HEK293 (cell line): ENCODE measurements around the gene CTSO.

Source experiments
- CTCF ChIA-PET: fragments of 350-600 bp; formaldehyde crosslinking; extraction: SDS; loops from one replicate; lab custom pipeline; 2021; ENCODE audit warnings: antibody characterized with exemption; lab: Yijun Ruan, JAX
- POLR2A ChIA-PET: fragments of 300-600 bp; formaldehyde crosslinking; extraction: SDS; loops from one replicate; lab custom pipeline; 2020; ENCODE audit warnings: antibody characterized with exemption, inconsistent platforms; lab: Yijun Ruan, JAX
- H3K27ac ChIP-seq: fragments of 200-500 bp; sonication (Bioruptor generic); 2 replicates; pipeline ENCODE4 v1.5.1; 2014; ENCODE audit warnings: low read depth, low read length, control low read depth, inconsistent platforms; ENCODE audit errors: extremely low read depth
- H3K36me3 ChIP-seq, 2 experiments: fragments of 200-500 bp in 1 of 2; sonication (Bioruptor generic) in 1 of 2; 1 replicate in 1 of 2; 2 replicates in 1 of 2; pipeline ENCODE4 v1.5.1; 2014 to 2017; ENCODE audit warnings: inconsistent platforms in 2 of 2, low read length in 2 of 2; ENCODE audit not compliant: control insufficient read depth in 2 of 2, insufficient read depth in 1 of 2
- H3K4me1 ChIP-seq: fragments of 200-500 bp; sonication (Bioruptor generic); 2 replicates; pipeline ENCODE4 v1.5.1; 2014; ENCODE audit warnings: mild to moderate bottlenecking, low read length, inconsistent platforms; ENCODE audit not compliant: control insufficient read depth, insufficient read depth
- H3K4me3 ChIP-seq: 2 replicates; pipeline ENCODE4 v1.5.1; 2011; ENCODE audit warnings: low read depth, mild to moderate bottlenecking, control low read depth, low read length, moderate library complexity
- H3K9me3 ChIP-seq: fragments of 200-500 bp; sonication (Bioruptor generic); 2 replicates; pipeline ENCODE4 v1.5.1; 2014; ENCODE audit warnings: low read depth, low read length, inconsistent platforms; ENCODE audit not compliant: control insufficient read depth, insufficient read depth
- KLF8 ChIP-seq: fragments of 450-650 bp; formaldehyde crosslinking; IDR thresholded peaks from 2 replicates; pipeline ENCODE4 v1.5.1; 2016; ENCODE audit warnings: missing biosample characterization, missing genetic modification characterization
- MEIS1 ChIP-seq: sonication (generic); formaldehyde crosslinking; IDR thresholded peaks from 2 replicates; pipeline ENCODE4 v1.8.1; 2022; ENCODE audit warnings: missing genetic modification reagents, mild to moderate bottlenecking, borderline replicate concordance
- YY2 ChIP-seq: fragments of 450-650 bp; formaldehyde crosslinking; IDR thresholded peaks from 2 replicates; pipeline ENCODE4 v1.5.1; 2016; ENCODE audit warnings: missing biosample characterization, missing genetic modification characterization
- ZBTB8A ChIP-seq: fragments of 450-650 bp; formaldehyde crosslinking; IDR thresholded peaks from 2 replicates; pipeline ENCODE4 v1.5.1; 2016; ENCODE audit warnings: missing biosample characterization, missing genetic modification characterization
- ZNF146 ChIP-seq: fragments of 450-650 bp; formaldehyde crosslinking; IDR thresholded peaks from 2 replicates; pipeline ENCODE4 v1.5.1; 2016; ENCODE audit warnings: missing biosample characterization, missing genetic modification characterization
- ZNF19 ChIP-seq: fragments of 450-650 bp; formaldehyde crosslinking; IDR thresholded peaks from 2 replicates; pipeline ENCODE4; 2016; ENCODE audit warnings: missing biosample characterization, missing genetic modification characterization, low read depth
- ZNF239 ChIP-seq: fragments of 450-650 bp; formaldehyde crosslinking; IDR thresholded peaks from 2 replicates; pipeline ENCODE4 v1.5.1; 2016; ENCODE audit warnings: missing biosample characterization, missing genetic modification characterization
- ZNF266 ChIP-seq: fragments of 450-650 bp; formaldehyde crosslinking; IDR thresholded peaks from 2 replicates; pipeline ENCODE4 v1.5.1; 2016; ENCODE audit warnings: missing biosample characterization, missing genetic modification characterization, low read depth
- ZNF274 ChIP-seq, 2 experiments: fragments of 200-500 bp in 1 of 2; fragments of 450-650 bp in 1 of 2; sonication (Bioruptor generic) in 1 of 2; formaldehyde crosslinking in 1 of 2; IDR thresholded peaks; 2 replicates each; pipeline versions ENCODE4 v1.5.1 to v1.6.1; 2014 to 2016; ENCODE audit warnings: borderline replicate concordance in 1 of 2, inconsistent platforms in 1 of 2, low read length in 1 of 2, missing biosample characterization in 1 of 2, missing genetic modification characterization in 1 of 2
- ZNF501 ChIP-seq: fragments of 450-650 bp; formaldehyde crosslinking; IDR thresholded peaks from 2 replicates; pipeline ENCODE4 v1.5.1; 2016; ENCODE audit warnings: missing biosample characterization, missing genetic modification characterization
- ZNF514 ChIP-seq: fragments of 450-650 bp; formaldehyde crosslinking; IDR thresholded peaks from 2 replicates; pipeline ENCODE4 v1.5.1; 2016; ENCODE audit warnings: missing biosample characterization, missing genetic modification characterization
- ZNF610 ChIP-seq: fragments of 450-650 bp; formaldehyde crosslinking; IDR thresholded peaks from 2 replicates; pipeline ENCODE4 v1.5.1; 2016; ENCODE audit warnings: missing biosample characterization, missing genetic modification characterization, borderline replicate concordance
- ZNF670 ChIP-seq: fragments of 450-650 bp; formaldehyde crosslinking; IDR thresholded peaks from 2 replicates; pipeline ENCODE4 v1.5.1; 2016; ENCODE audit warnings: missing biosample characterization, missing genetic modification characterization, low read depth
- ZNF76 ChIP-seq: fragments of 450-650 bp; formaldehyde crosslinking; IDR thresholded peaks from 2 replicates; pipeline ENCODE4; 2016; ENCODE audit warnings: low read depth, missing biosample characterization, missing genetic modification characterization, borderline replicate concordance
- ZNF843 ChIP-seq: fragments of 450-650 bp; formaldehyde crosslinking; IDR thresholded peaks from 2 replicates; pipeline ENCODE4 v1.5.1; 2016; ENCODE audit warnings: missing biosample characterization, missing genetic modification characterization
- TF ChIP-seq, protein P1 (sequence below): fragments of 450-650 bp; formaldehyde crosslinking; IDR thresholded peaks from 2 replicates; pipeline ENCODE4 v1.5.1; 2016; ENCODE audit warnings: missing biosample characterization, missing genetic modification characterization
- TF ChIP-seq, protein P2 (sequence below): fragments of 450-650 bp; formaldehyde crosslinking; IDR thresholded peaks from 2 replicates; pipeline ENCODE4 v1.5.1; 2017; ENCODE audit warnings: missing biosample characterization, missing genetic modification characterization
- TF ChIP-seq, protein P3 (sequence below): fragments of 450-650 bp; formaldehyde crosslinking; optimal IDR thresholded peaks from 2 replicates; pipeline ENCODE3; 2016; ENCODE audit warnings: missing biosample characterization, mild to moderate bottlenecking, missing genetic modification characterization
- TF ChIP-seq, protein P4 (sequence below): fragments of 450-650 bp; formaldehyde crosslinking; IDR thresholded peaks from 2 replicates; pipeline ENCODE4 v1.5.1; 2016; ENCODE audit warnings: missing biosample characterization, missing genetic modification characterization
- TF ChIP-seq, protein P5 (sequence below): fragments of 450-650 bp; formaldehyde crosslinking; IDR thresholded peaks from 2 replicates; pipeline ENCODE4 v1.5.1; 2016; ENCODE audit warnings: missing biosample characterization, missing genetic modification characterization
- TF ChIP-seq, protein P6 (sequence below): fragments of 450-650 bp; formaldehyde crosslinking; IDR thresholded peaks from 2 replicates; pipeline ENCODE4 v1.5.1; 2016; ENCODE audit warnings: missing biosample characterization, missing genetic modification characterization
- TF ChIP-seq, protein P7 (sequence below): fragments of 450-650 bp; formaldehyde crosslinking; IDR thresholded peaks from 2 replicates; pipeline ENCODE4 v1.5.1; 2016; ENCODE audit warnings: missing biosample characterization, missing genetic modification characterization

Gene CTSO

DNA sequence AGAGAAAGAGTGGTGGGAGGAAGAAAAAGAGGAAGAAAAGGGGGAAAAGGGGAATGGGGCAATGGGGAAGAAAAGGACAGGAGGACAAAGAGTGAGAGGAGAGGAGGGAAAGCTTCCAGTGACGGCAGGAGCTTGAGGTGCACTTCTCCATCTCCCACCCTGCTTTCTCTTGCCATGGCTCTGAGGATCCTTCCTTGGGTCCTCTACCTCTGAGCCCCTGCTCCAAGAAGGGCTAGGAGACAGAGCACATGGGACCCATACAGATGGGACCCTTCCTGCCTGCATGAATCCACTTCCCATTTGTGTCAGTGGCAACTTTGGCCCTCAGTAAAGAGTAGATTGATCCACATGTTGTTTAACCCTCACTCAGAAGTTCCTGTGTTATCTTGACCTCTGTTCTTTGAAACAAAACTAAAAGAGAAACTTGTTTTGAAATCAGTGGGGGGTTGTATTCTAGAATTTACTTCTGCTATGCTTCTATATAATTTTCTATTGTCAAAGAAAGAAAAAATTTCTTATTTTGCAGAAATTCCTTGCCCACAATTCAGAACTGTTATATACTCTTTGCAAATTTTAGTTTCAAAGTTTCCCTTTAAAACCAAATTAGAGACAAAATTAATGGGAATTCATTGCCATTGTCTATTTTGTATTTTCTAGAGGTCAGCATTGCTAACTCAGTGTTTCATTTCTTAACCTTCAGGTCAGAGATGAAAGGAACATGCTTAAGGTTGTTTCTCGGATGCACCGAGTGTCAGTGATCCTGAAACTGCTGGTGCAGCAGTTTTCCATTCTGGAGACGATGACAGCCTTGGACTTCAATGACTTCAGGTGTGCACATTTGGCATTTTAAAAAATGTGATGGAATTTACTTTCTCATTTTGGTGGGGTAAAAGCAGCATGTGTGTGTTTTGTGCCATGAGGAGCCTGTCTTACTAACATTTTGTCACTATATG lies 45.2 kb downstream of the CTSO start (continued):
- no peak for TF ChIP-seq ZNF501 (tag by site-specific recombination)
- TF ChIP-seq, protein P1, sequence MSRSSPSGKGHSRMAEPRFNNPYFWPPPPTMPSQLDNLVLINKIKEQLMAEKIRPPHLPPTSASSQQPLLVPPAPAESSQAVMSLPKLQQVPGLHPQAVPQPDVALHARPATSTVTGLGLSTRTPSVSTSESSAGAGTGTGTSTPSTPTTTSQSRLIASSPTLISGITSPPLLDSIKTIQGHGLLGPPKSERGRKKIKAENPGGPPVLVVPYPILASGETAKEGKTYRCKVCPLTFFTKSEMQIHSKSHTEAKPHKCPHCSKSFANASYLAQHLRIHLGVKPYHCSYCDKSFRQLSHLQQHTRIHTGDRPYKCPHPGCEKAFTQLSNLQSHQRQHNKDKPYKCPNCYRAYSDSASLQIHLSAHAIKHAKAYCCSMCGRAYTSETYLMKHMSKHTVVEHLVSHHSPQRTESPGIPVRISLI (tag by site-specific recombination), result no peak

DNA sequence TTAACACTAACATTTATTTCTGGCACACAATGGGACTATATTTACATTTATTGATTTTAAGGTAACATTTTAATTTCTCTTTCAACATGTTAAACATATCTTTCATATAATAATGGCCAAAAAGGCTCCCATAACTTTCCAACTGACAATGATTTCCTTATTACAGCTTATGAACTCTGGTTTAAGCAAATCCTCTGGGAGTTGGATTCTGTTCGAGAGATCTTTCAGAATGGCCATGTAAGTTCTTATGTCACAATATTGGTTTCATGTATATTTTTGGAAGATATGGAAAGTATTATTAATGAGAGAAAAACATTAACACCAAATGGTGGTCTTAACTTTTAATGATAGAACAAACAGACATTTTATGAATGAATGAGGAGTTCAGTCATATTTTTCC lies 46.1 kb downstream of the CTSO start:
- CTCF ChIA-PET, result no interaction called here
- no peaks in the 10 kb centered on the region for H3K36me3 ChIP-seq
- H3K9me3 ChIP-seq, result no peaks in the 10 kb centered on the region
- H3K4me3 ChIP-seq, result no peak overlapping the region
- H3K4me1 ChIP-seq, result peaks cover 22% of the 10 kb centered on the region
- TF ChIP-seq ZNF19 (tag by site-specific recombination) (no peak), ZNF239 (tag by site-specific recombination) (no peak)
- POLR2A ChIA-PET, result no interaction called here
- H3K27ac ChIP-seq, result no peak overlapping the region

DNA sequence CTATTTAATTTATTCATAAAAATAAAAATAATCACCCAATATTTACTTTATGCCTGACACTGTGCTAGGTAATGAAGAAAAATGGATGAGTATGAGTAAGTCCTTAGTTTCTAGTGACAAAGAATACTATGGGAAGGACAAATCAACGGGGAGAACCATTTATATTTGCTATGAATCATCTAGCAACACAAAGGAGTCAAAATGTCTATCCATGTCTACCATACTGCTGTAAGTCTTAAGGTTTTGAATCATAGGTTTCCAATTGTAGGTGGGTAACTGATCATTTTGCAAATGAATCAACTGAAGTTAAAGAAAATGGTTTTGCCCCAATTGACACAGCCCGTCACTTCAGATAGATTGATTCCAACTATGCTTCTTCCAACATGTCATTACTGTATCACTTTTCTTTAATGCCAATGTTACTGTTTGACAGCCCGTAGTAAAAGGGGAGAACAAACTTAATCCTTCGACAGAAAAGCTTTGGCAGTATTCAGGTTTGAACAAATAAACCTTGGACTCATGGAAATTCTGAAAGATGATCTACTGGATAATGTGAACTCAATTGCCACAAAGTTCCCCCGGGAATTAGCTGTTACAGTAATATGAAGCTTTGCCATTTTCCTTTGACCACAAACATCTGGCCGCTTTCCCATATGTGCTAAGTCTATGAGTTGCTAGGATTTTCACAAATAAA lies 47.0 kb downstream of the CTSO start:
- POLR2A ChIA-PET, result no interaction called here
- Histone ChIP-seq H3K4me1 (peaks cover 22% of the 10 kb centered on the region), H3K36me3 (no peaks in the 10 kb centered on the region), H3K4me3 (no peak overlapping the region), H3K27ac (peak overlapping the region; percentile 30; the same call in 1 of the 2 replicates), H3K9me3 (no peaks in the 10 kb centered on the region)
- CTCF ChIA-PET, result interaction anchor here (0.6 kb wide), 1 partner anchor 22 kb away, joined by 4 read pairs; no protein-coding TSS in a partner anchor
- TF ChIP-seq, protein P2, sequence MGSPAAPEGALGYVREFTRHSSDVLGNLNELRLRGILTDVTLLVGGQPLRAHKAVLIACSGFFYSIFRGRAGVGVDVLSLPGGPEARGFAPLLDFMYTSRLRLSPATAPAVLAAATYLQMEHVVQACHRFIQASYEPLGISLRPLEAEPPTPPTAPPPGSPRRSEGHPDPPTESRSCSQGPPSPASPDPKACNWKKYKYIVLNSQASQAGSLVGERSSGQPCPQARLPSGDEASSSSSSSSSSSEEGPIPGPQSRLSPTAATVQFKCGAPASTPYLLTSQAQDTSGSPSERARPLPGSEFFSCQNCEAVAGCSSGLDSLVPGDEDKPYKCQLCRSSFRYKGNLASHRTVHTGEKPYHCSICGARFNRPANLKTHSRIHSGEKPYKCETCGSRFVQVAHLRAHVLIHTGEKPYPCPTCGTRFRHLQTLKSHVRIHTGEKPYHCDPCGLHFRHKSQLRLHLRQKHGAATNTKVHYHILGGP, result no peak
- TF ChIP-seq ZNF76 (tag by site-specific recombination) (no peak), ZNF266 (tag by site-specific recombination) (no peak), ZNF274 (IDR thresholded peaks at IDR 0.05; ENCODE audit: low read length) (no peak), ZNF274 (tag by site-specific recombination; IDR thresholded peaks at IDR 0.05; ENCODE audit: borderline replicate concordance) (no peak), ZNF514 (no peak), KLF8 (no peak), ZNF146 (no peak), MEIS1 (CRISPR knock-in tag) (no peak), ZNF670 (no peak), YY2 (tag by site-specific recombination) (no peak), ZNF610 (tag by site-specific recombination) (no peak), ZBTB8A (tag by site-specific recombination) (no peak), ZNF843 (tag by site-specific recombination) (peak; percentile 78)
- TF ChIP-seq, protein P3, sequence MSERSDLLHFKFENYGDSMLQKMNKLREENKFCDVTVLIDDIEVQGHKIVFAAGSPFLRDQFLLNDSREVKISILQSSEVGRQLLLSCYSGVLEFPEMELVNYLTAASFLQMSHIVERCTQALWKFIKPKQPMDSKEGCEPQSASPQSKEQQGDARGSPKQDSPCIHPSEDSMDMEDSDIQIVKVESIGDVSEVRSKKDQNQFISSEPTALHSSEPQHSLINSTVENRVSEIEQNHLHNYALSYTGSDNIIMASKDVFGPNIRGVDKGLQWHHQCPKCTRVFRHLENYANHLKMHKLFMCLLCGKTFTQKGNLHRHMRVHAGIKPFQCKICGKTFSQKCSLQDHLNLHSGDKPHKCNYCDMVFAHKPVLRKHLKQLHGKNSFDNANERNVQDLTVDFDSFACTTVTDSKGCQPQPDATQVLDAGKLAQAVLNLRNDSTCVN, result no peak
- TF ChIP-seq, protein P4, sequence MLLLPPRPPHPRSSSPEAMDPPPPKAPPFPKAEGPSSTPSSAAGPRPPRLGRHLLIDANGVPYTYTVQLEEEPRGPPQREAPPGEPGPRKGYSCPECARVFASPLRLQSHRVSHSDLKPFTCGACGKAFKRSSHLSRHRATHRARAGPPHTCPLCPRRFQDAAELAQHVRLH (tag by site-specific recombination), result no peak
- TF ChIP-seq, protein P5, sequence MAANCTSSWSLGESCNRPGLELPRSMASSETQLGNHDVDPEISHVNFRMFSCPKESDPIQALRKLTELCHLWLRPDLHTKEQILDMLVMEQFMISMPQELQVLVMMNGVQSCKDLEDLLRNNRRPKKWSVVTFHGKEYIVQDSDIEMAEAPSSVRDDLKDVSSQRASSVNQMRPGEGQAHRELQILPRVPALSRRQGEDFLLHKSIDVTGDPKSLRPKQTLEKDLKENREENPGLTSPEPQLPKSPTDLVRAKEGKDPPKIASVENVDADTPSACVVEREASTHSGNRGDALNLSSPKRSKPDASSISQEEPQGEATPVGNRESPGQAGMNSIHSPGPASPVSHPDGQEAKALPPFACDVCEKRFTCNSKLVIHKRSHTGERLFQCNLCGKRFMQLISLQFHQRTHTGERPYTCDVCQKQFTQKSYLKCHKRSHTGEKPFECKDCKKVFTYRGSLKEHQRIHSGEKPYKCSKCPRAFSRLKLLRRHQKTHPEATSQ (tag by site-specific recombination), result no peak
- TF ChIP-seq, protein P6, sequence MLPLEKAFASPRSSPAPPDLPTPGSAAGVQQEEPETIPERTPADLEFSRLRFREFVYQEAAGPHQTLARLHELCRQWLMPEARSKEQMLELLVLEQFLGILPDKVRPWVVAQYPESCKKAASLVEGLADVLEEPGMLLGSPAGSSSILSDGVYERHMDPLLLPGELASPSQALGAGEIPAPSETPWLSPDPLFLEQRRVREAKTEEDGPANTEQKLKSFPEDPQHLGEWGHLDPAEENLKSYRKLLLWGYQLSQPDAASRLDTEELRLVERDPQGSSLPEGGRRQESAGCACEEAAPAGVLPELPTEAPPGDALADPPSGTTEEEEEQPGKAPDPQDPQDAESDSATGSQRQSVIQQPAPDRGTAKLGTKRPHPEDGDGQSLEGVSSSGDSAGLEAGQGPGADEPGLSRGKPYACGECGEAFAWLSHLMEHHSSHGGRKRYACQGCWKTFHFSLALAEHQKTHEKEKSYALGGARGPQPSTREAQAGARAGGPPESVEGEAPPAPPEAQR (tag by site-specific recombination), result no peak
- TF ChIP-seq, protein P7, sequence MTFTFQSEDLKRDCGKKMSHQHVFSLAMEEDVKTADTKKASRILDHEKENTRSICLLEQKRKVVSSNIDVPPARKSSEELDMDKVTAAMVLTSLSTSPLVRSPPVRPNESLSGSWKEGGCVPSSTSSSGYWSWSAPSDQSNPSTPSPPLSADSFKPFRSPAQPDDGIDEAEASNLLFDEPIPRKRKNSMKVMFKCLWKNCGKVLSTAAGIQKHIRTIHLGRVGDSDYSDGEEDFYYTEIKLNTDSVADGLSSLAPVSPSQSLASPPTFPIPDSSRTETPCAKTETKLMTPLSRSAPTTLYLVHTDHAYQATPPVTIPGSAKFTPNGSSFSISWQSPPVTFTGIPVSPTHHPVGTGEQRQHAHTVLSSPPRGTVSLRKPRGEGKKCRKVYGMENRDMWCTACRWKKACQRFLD (tag by site-specific recombination), result no peak
